Effector CD8-positive, alpha-beta T cell (primary cell): ENCODE measurements around the gene ZMIZ1.
A peak's percentile ranks its signal among the peaks of the same experiment; 100 is the strongest.

Source experiments
- DNase-seq: peaks from one replicate; lab custom pipeline; 2025; lab: John Stamatoyannopoulos, UW

ZMIZ1 gene

DNA sequence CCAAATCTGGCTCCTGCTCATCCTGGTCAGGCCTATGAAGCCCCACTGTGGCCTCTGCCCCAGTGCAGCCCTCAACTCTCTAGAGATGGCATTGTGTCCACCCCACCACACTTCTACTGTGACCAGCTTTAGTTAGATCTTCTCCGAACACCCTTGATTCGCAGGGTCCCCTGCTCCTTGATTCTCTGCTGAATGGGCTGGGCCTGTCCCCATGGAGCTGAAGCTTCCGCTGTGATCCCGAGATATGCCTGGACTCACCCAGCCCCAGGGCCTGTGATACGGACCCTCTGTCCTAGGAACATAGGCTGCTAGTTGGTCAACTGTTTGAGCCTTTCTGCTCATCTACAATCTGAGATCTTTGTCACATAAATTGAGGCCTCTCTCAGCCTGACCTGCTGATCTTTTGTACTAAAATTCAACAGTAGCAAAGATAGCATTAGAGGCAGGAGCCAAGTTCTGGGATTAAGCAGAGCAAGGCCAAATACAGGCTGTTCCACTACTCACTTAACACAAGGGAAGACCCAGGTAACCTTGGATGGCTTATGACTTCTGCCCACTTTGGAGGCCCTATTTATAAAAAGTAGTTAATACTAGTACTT, 272.0 kb downstream of the ZMIZ1 start:
- no peak for DNase-seq

DNA sequence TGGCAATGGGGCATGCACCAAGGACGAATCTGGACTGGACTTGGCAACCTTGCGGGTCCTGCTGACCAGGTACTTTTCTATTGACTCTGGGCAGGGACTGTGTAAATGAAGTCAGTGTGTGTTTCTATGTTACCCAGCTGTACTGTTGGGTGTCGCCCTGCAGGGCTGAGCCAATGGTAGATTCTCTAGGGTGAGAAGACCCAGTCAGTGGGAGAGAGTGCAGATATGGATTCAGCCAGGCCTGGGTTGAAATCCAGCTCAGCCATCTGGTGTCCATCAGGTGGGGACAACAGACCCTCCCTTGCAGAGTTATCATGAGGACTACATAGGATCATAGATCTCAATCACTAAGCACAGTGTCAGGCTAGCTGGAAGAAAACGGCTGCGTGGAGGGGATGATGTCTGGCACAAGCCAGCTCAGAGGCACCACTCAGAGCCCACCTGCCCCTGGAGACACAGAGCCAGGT, 273.6 kb downstream of the ZMIZ1 start:
- DNase-seq = no peak

DNA sequence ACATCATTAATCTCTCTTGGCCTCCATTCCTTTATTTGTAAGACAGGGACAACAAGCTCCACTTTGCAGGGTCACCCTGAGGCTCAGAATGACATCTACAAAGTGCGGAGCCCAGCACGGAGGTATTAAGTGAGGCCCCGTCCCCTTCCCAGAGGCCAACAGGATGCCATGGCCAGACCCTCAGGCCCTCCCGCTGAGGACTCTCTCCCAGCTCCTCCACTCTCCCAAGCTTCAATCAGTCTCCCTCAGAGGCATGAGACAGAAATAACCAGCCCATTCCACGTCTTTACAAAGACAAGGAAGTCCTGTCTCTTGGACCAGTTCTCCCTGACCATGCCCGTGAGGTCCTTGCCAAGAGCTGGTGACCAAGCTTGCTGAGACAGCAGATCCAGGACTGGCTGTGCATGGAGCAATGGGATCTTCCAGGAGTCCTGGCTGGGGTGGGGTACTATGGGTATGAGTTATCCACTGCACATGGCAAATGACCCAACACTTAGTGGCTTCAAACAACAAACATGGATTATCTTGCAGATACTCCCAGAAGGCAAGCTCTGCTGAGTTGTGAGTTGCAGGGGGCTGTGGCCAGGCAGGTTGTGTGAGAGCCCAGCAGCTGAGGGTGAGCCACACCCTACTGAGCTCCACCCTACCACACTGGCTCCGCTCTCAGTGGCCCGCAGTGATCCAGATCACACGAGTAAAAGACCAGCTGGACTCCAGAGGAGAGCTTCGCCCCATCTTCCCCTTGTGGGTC, 274.2 kb downstream of the ZMIZ1 start:
- DNase-seq = no peak

DNA sequence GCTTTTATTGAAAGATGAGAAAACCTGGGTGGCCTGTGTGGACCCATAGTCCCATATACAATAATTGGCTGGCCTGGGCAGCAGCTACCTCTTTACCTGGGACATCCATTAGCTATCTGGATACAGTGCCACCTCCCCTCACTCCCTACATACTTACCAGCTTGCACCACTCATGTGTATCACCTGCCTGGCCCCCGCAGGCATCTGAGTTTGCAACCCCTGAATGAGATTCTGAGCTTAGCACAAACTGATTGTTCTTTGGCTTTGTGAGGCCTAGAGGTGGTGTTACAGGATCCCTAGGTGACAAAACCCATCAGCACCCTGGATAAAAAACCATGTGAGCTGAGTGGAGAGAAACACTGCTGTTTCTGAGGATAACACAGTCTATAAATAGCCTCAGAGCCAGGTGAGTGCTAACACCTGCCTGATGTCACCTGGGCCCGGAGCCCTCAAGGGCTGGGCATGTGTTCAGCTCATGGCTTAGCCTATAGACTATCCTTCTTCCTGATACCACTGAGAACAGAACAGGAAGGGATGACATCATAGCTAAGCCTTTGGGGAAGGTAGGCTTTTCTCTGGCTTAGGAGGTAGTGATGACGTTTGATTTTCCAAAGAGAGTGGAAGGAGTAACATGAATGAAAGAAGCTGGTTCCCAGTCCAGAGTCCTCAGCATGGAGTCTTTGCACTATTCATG, 275.9 kb downstream of the ZMIZ1 start:
- no peak for DNase-seq

DNA sequence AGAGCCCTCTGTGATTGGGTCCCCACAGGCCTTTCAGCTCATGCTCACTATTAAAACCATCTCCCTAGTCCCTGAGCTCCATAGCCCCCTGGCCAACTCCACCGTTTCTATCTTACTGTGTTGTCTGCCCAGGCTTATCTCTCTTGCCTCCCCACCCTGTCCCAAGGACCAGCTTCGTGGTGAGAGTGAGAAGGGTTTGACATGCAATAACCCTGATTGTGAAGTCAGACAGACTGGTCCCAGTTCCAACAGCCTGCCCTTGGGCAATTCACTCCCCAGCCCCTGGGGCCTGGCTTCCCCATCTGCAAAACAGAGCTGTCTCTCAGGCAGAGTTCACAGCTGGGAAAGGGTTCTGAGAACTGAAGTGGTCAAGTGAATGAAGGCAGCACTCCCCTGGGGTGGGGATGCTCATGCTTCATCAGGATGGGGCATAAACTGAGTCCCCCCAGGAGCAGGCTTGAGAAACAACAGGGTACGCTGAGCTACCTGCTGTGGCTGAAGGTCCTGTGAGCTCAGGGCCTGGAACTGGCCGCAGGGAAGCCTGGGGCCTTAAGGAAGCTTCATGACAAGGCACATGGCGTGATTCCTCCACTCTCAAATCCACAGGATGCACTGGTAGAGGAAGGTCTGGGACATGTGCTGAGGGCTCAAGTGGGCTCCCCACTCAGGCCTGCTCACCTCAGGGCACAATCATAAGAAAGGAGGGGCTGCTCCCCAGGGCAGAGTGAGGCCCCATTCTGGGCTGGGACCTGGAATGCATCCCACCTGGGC, 276.7 kb downstream of the ZMIZ1 start:
- DNase-seq = no peak

DNA sequence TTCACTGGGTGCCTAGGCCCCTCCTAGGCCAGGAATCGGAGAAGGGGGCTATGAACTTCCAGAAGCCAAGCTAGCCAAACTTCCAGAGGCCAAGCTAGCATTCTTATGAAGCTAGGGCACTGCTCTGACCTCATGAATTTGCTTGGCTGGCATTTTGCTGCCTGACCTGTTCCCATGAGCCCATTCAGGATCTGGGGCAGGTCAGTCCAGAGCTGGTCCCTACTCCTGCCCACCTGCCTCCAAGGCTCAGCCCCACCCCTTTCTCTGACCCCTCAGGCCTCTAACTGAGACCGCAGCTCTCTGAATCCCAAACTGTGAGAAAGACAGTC, 277.2 kb downstream of the ZMIZ1 start:
- DNase-seq = no peak

DNA sequence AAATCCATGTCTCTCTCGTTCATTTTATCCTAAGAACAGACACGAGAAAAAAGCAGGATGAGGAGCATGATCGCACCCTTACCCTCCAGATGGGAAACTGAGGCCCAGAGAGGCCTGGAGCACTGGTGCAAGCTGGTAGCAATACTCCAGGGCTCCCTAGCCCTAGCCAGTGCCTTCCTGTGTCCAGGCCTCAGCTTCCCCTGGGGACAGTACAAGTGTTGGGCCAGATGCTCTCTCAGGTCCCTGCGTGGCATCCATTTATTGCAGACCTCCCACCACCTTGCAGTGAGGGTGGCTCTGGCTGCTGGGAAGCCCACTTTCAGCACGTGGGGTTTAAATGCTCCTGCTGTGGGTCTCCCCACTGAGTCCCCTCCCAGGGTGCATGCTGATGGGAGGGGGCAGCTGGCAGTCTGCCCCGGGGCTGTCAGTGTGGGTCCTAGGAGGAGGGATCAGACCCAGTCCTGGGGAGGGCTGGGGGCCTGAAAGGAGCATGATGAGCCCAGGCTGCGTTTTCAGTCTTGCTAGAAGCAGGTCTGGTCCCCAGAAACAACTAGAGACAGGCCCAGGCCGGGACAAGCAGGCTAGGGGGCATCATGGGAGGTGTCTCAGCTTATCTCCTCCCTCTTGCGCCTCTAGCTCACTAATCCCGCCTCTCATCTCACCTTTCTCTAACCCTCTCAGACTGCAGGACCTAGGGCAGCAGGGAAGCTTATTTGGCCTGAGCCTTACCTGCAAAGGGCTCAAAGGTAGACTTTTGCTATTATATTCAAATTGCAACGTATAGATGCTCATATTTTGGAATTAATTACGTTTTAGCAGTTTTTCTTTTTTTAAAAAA, 277.8 kb downstream of the ZMIZ1 start:
- DNase-seq = no peak

DNA sequence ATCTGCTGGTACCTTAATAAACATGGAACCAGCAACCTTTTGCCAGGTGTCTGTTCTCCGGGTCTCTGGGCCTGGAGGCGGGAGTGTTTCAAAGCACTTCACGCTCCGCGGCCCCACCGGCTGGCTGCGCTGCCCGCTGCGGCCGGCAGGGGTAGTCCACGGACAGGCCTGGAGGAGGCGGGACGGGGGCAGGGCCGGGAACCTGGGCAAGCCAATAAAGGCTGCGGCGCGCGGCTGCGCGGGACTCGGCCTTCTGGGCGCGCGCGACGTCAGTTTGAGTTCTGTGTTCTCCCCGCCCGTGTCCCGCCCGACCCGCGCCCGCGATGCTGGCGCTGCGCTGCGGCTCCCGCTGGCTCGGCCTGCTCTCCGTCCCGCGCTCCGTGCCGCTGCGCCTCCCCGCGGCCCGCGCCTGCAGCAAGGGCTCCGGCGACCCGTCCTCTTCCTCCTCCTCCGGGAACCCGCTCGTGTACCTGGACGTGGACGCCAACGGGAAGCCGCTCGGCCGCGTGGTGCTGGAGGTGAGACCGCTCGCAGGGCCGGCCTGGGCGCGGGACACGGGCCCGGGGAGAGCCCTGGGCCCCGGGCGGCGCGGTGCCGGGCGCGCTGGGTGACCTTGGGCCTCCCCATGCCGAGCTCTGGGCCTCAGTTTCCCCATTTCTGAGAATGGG, 278.6 kb downstream of the ZMIZ1 start, which contains the start of gene PPIF:
Gene PPIF, plus strand, starts transcription at position 244 of the 668 bp plus-strand sequence. Its CDS starts 80 bp downstream, at position 324.
- DNase-seq = peak; percentile 86

DNA sequence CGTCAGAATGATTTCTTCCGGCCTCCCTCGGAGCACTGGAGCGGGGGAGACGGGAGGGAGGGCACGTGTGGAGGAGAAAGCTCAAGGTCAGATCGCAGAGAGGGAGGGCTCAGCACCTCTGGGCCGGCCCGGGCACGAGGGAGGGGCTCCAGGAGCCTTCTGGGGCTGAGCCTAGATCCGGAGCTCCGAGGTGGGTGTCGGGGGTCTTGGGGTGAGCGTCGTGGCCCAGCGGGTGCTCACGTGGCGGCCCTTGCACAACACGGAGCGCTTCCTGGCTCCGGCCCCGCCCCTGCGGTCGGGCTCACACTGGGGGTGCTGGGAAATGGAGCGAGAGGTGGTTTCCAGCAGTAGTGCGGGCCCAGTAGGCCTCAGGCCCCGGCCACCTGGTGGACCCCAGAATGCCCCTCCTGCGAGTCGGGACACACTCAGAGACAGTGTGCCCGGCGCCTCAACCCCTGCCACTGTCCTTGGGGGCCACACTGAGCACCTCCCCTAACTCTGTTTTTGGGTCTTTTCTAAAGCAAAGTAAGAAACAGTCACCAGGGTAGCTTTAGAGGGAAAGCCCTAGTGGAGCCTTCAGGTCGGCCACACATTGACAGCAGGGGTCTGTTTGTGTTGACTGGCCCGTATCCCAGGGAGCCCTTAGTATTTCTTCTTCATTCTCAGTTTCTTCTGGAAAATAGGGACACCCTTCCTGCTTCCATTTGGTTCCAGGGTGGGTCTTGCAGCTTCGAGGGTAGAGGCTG, 279.3 kb downstream of the ZMIZ1 start:
- DNase-seq = peak; percentile 30

DNA sequence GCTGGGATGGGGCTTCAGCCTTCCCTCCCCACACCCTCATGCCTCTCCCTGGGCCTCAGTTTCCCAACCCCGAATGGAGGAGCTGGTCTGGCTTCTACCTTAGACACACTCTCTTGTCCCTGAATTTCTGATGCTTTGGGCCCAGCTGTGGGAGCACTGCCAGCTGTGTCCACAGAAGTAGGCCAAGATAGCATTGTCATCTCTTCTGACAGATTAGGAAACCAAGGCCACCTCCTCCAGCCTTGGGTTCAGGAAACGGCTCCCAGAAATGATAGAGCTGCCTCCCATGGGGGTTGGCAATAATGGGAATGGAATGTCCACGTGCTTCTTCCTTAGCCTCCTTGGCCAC, 279.8 kb downstream of the ZMIZ1 start:
- no peak for DNase-seq

DNA sequence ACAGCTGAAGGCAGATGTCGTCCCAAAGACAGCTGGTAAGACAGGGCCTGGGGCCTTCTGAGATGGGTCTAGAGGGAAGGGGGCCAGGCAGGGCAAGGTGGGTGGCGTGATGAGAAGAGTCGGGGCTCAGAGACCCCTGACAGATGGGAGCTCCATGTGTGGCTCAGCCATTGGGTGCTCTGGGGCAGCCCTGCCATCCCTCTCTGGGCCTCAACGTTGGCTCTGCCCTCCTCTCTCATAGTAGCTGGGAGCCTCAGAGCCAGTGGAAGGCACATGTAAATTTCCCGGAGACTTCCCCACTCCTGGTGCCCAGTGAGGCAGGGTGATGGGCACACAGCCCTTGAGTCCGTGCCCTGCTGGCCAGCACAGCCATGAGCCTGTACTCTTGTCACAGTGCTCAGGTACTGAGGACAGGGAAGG, 280.3 kb downstream of the ZMIZ1 start:
- DNase-seq = no peak

DNA sequence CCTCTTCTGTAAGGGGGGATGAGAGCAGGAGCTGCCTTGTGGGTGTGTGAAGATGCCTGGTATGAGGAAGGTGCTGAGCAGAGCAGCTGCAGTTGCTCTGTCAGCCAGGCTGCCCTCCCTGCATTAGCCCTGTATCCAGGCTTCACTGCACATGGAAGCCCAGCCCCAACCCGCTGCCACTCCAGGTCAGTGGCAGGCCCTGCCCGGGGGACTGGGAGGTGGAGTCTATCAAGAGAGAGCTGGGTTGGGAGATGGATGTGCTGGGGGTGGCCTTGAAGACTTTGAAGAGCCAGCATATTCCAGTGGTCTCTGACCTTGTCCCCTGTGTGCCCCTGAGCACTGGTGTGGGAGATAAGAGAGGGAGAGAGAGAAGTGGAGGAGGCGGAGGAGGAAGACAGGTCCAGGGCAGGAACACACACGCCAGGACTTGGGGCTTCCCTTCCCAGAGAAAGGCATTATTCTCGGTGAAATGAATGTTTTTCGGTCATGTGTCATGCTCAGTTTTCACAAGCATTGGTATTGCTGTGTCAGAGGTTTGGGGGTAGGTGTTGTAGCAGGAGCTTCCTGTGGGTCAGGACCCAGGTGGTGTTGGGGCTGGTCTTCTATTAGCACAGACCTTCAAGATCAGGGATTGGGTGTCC, 281.1 kb downstream of the ZMIZ1 start:
- DNase-seq = no peak

DNA sequence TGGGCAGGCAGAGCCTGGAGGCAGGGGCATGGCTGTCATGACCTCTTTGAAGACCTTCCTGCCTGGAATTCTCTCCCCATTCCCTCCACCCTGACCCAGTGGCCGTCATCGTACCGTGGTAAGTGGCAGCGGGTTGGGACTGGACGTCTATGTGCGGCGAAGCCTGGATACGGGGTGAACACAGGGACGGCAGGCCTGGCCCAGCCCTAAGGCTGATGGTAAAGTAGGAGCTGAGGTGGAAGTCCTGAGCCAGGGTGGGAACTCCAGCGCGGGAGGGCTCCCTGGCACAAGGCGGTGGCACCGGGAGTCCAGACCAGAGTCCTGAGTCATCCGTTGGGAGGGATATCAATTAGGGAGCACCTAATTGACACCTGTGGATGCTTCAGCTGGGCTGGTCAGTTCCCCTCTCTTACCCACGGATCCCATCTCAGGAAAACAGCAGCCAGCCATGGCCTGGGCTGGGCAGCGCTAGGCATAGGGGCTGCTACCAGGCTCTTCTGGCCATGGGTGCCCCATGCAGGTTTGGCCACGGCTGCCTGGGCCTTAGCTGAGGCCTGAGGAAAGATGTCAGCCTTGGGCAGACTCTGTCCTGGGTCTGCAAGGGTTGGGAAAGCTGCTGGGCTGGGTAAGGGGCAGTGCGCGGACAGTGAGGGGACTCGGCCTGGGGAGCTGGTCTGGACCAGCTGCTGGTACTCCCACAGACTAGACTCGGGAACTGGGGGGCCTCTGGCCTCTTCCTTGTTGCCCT, 281.8 kb downstream of the ZMIZ1 start:
- no peak for DNase-seq

DNA sequence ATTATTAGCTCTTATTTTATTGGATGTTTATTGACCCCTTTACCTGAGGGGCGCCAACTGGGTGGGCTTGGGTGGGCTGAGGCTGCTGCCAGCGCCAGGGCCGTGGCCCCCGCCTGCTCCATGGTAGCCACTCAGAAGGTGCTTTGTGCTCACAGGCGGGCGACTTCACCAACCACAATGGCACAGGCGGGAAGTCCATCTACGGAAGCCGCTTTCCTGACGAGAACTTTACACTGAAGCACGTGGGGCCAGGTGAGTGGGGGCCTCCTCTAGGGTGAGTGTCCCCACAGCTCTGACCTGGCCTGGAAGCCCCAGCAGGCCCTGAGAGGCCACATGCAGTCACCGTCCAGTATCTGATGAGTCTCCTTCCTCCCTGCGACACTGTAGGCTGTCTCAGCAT, 282.6 kb downstream of the ZMIZ1 start:
- no peak for DNase-seq

DNA sequence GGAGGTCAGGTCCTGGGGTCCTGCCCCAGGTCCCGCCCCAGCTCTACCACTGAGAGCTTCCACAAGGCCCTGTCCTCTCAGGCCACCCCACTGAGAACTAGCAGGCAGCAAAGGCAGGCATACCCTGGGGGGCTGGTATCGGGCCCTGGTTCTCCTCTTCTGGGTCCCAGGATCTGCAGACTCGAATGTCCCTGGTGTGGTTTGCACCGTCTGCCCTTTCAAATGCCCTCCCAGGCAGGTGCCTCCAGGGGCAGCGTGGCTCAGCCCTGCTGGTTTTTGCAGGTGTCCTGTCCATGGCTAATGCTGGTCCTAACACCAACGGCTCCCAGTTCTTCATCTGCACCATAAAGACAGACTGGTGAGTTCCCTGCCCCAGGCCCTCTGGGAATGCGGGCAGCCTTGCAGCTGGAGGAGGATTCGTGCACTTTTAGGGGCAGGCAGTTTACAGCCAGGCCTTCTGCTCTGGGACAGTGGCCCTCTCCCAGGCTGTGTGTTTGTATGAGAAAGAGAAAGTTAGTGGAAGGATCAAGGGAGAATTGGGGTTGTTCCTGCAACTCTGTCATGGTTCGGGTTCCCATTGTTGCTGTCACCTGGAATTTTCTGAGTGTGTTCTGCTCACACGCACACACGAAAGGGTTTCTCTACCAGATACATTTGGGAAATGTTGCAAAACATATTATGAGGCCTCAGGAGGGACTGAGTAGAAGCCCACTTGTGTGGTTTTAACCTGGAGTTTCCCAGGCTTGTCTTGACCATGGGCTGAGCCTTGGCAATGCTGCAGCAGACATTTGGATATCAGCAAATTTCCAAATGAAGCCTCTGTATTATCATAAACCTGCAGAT, 283.5 kb downstream of the ZMIZ1 start:
- DNase-seq = no peak

DNA sequence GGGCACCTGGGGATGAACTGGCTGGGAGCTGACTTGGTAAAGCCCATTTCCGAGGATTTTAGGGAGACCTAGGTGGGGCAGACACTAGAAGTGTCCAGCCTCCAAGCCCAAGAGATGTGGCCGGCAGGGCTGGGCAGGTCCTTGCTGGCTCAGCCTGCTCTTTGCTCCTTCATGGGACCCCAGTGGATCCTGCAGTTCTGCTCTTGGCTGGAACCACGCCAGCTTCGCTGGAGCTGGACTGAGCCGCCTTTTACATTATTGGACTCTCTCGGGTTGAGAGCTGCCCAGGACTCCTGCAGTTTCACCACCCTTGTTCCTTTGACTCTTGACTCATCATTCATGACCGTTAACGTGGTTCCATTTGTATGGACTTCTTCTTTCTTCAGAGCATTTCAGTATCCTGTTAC, 284.2 kb downstream of the ZMIZ1 start:
- no peak for DNase-seq

DNA sequence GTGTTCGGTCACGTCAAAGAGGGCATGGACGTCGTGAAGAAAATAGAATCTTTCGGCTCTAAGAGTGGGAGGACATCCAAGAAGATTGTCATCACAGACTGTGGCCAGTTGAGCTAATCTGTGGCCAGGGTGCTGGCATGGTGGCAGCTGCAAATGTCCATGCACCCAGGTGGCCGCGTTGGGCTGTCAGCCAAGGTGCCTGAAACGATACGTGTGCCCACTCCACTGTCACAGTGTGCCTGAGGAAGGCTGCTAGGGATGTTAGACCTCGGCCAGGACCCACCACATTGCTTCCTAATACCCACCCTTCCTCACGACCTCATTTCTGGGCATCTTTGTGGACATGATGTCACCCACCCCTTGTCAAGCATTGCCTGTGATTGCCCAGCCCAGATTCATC, 285.0 kb downstream of the ZMIZ1 start:
- no peak for DNase-seq

DNA sequence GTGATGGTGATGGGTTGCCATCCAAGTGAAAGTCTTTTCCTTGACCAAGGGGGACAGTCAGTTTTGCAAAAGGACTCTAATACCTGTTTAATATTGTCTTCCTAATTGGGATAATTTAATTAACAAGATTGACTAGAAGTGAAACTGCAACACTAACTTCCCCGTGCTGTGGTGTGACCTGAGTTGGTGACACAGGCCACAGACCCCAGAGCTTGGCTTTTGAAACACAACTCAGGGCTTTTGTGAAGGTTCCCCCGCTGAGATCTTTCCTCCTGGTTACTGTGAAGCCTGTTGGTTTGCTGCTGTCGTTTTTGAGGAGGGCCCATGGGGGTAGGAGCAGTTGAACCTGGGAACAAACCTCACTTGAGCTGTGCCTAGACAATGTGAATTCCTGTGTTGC, 285.4 kb downstream of the ZMIZ1 start:
- DNase-seq = no peak
